Body of pancreas (tissue), 4 donors: ENCODE data around the gene SYNE1.

Source experiments
- POLR2A ChIP-seq, 3 donors: fragments of 450-650 bp; IDR thresholded peaks; one replicate each; pipeline ENCODE4 v1.6.1; 2016; ENCODE audit warnings: antibody characterized with exemption in 3 of 3, mild to moderate bottlenecking in 2 of 3
- TF ChIP-seq, protein P1 (sequence below), 7 experiments: fragments of 450-650 bp in 4 of 7; fragments of 200-600 bp in 3 of 7; sonication (generic) in 3 of 7; IDR thresholded peaks; one replicate each; pipeline ENCODE4 v1.5.1; 2016 to 2019; ENCODE audit warnings: antibody characterized with exemption in 7 of 7

GRCh38 chr6:152305672-152306071 lies 331.5 kb downstream of the SYNE1 start:
- TF ChIP-seq POLR2A (IDR thresholded peaks at IDR 0.05) = no peak
- TF ChIP-seq, protein P1, sequence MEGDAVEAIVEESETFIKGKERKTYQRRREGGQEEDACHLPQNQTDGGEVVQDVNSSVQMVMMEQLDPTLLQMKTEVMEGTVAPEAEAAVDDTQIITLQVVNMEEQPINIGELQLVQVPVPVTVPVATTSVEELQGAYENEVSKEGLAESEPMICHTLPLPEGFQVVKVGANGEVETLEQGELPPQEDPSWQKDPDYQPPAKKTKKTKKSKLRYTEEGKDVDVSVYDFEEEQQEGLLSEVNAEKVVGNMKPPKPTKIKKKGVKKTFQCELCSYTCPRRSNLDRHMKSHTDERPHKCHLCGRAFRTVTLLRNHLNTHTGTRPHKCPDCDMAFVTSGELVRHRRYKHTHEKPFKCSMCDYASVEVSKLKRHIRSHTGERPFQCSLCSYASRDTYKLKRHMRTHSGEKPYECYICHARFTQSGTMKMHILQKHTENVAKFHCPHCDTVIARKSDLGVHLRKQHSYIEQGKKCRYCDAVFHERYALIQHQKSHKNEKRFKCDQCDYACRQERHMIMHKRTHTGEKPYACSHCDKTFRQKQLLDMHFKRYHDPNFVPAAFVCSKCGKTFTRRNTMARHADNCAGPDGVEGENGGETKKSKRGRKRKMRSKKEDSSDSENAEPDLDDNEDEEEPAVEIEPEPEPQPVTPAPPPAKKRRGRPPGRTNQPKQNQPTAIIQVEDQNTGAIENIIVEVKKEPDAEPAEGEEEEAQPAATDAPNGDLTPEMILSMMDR (IDR thresholded peaks at IDR 0.05) = no peak
